GM12878 (cell line): ENCODE results near the gene TAPBPL. TPM values are rescaled to one million over a fixed set of nuclear protein-coding genes. Genes with fewer than 3 reads are reported as not detected.

Source experiments
- ATAC-seq: fragments of 200-7000 bp; cut with Tn5 transposase; 3 replicates; pipeline ENCODE4 v1.9.1; 2020; ENCODE audit warnings: mild to moderate bottlenecking, moderate library complexity
- BruUV-seq: library from RNA; stranded (reverse); fragments of 400-500 nt; replicated peaks from 2 replicates; lab custom pipeline; 2021; lab: Mats Ljungman, UMichigan
- CTCF ChIA-PET: fragments of 300-600 bp; sonication (Branson Sonifier 250); formaldehyde crosslinking; extraction: SDS; loops from one replicate; lab custom pipeline; 2021; ENCODE audit warnings: inconsistent platforms; lab: Yijun Ruan, JAX
- POLR2A ChIA-PET: fragments of 350-600 bp; formaldehyde crosslinking; extraction: SDS; loops from one replicate; lab custom pipeline; 2021; ENCODE audit warnings: inconsistent platforms; lab: Charles Lee
- RAD21 ChIA-PET: fragments of 300-600 bp; sonication (Branson Sonifier 250); formaldehyde crosslinking; loops from one replicate; lab custom pipeline; 2023; ENCODE audit warnings: antibody characterized with exemption; ENCODE audit not compliant: unreplicated experiment; lab: Charles Lee
- SMC1A ChIA-PET: fragments of 300-600 bp; sonication (Branson Sonifier 250); formaldehyde crosslinking; loops from one replicate; lab custom pipeline; 2023; ENCODE audit not compliant: unreplicated experiment, uncharacterized antibody; lab: Charles Lee
- DNase-seq: peaks from one replicate; pipeline ENCODE4 v3.0.0-alpha.2; 2011; ENCODE audit warnings: low read depth, low spot score
- FAIRE-seq: peaks from 3 replicates; lab custom pipeline; 2011; peaks lifted over from hg19 to GRCh38; lab: Jason Lieb, UNC
- H2AFZ ChIP-seq: 2 replicates; pipeline ENCODE4 v1.6.0; 2011; ENCODE audit warnings: low read depth, low read length, control low read depth; ENCODE audit not compliant: control insufficient read depth
- H3K27ac ChIP-seq: 2 replicates; pipeline ENCODE4 v1.5.1; 2011; ENCODE audit warnings: control low read depth; ENCODE audit not compliant: control insufficient read depth, insufficient read depth
- H3K27me3 ChIP-seq, 2 experiments: replicated peaks in 1 of 2; 2 replicates each; pipeline versions ENCODE4 v1.6.0 to v1.6.1; 2011; ENCODE audit warnings: low read length in 1 of 2; ENCODE audit not compliant: control insufficient read depth in 2 of 2, insufficient read depth in 2 of 2
- H3K36me3 ChIP-seq, 2 experiments: 2 replicates each; pipeline ENCODE4 v1.5.1; 2011; ENCODE audit warnings: low read length in 1 of 2; ENCODE audit not compliant: control insufficient read depth in 2 of 2, insufficient read depth in 2 of 2
- H3K4me1 ChIP-seq: 2 replicates; pipeline ENCODE4 v1.6.1; 2011; ENCODE audit warnings: mild to moderate bottlenecking, low read length, moderate library complexity, mixed read lengths; ENCODE audit not compliant: control insufficient read depth, insufficient read depth
- H3K4me2 ChIP-seq: 2 replicates; pipeline ENCODE4 v1.6.0; 2011; ENCODE audit warnings: control low read depth; ENCODE audit not compliant: control insufficient read depth, insufficient read depth
- H3K4me3 ChIP-seq: fragments of 200-600 bp; sonication (generic); 2 replicates; pipeline ENCODE4 v1.5.1; 2016
- H3K79me2 ChIP-seq: 2 replicates; pipeline ENCODE4 v1.6.0; 2011; ENCODE audit warnings: low read length; ENCODE audit not compliant: control insufficient read depth, insufficient read depth
- H3K9ac ChIP-seq: 2 replicates; pipeline ENCODE4 v1.8.0; 2011; ENCODE audit warnings: low read length, control low read depth, mixed read lengths; ENCODE audit not compliant: control insufficient read depth, insufficient read depth
- H3K9me3 ChIP-seq: replicated peaks from 3 replicates; pipeline ENCODE4 v1.5.1; 2011; ENCODE audit warnings: mild to moderate bottlenecking, low read length; ENCODE audit not compliant: control insufficient read depth, insufficient read depth
- H4K20me1 ChIP-seq: 2 replicates; pipeline ENCODE4 v1.6.0; 2011; ENCODE audit not compliant: control insufficient read depth, insufficient read depth
- CBFB ChIP-seq: IDR thresholded peaks from 2 replicates; pipeline ENCODE4 v1.6.1; 2016; ENCODE audit warnings: antibody characterized with exemption, low read depth
- CBX5 ChIP-seq: sonication (generic); IDR thresholded peaks from 2 replicates; pipeline ENCODE4 v1.6.1; 2016; ENCODE audit warnings: low read depth, moderate library complexity, mild to moderate bottlenecking, inconsistent platforms
- CEBPZ ChIP-seq: fragments of 150-350 bp; IDR thresholded peaks from 2 replicates; pipeline ENCODE4 v1.6.1; 2016; ENCODE audit warnings: low read depth, low read length
- DPF2 ChIP-seq: fragments of 450-650 bp; IDR thresholded peaks from 2 replicates; pipeline ENCODE4 v1.6.1; 2017; ENCODE audit warnings: mild to moderate bottlenecking
- FOXM1 ChIP-seq: IDR thresholded peaks from 2 replicates; pipeline ENCODE4 v1.6.1; 2012; ENCODE audit warnings: low read depth, mild to moderate bottlenecking, inconsistent platforms, low read length, moderate library complexity
- HDAC6 ChIP-seq: fragments of 200-600 bp; sonication (generic); IDR thresholded peaks from one replicate; pipeline ENCODE4 v1.8.0; 2017; ENCODE audit warnings: antibody characterized with exemption; ENCODE audit not compliant: unreplicated experiment
- HDGF ChIP-seq: fragments of 450-650 bp; IDR thresholded peaks from 2 replicates; pipeline ENCODE4 v1.6.1; 2016; ENCODE audit warnings: antibody characterized with exemption
- MYB ChIP-seq: fragments of 150-350 bp; IDR thresholded peaks from 2 replicates; pipeline ENCODE4 v1.6.1; 2014; ENCODE audit warnings: mild to moderate bottlenecking, low read depth, low read length, borderline replicate concordance
- NR2F1 ChIP-seq: fragments of 450-650 bp; conservative IDR thresholded peaks from 2 replicates; pipeline ENCODE4 v1.6.1; 2017; ENCODE audit warnings: mild to moderate bottlenecking
- RELA ChIP-seq: fragments of 450-650 bp; IDR thresholded peaks from 2 replicates; pipeline ENCODE4 v1.8.0; 2014; ENCODE audit warnings: borderline replicate concordance; ENCODE audit not compliant: partially characterized antibody
- SMARCA5 ChIP-seq: fragments of 450-650 bp; IDR thresholded peaks from 2 replicates; pipeline ENCODE4 v1.6.1; 2017; ENCODE audit warnings: mild to moderate bottlenecking
- SPI1 ChIP-seq: IDR thresholded peaks from 2 replicates; pipeline ENCODE4 v1.6.1; 2011; ENCODE audit warnings: low read depth, mild to moderate bottlenecking, low read length, moderate library complexity, borderline replicate concordance; ENCODE audit not compliant: insufficient read depth
- TAF1 ChIP-seq: IDR thresholded peaks from 2 replicates; pipeline ENCODE4 v1.6.1; 2011; ENCODE audit warnings: mild to moderate bottlenecking, low read depth, low read length, borderline replicate concordance
- TARDBP ChIP-seq: IDR thresholded peaks from 2 replicates; pipeline ENCODE4 v1.6.1; 2016; ENCODE audit warnings: borderline replicate concordance
- WRNIP1 ChIP-seq: IDR thresholded peaks from 2 replicates; pipeline ENCODE4 v1.6.1; 2011; ENCODE audit warnings: low read depth, low read length, improper control_type of control experiment, borderline replicate concordance
- ZNF24 ChIP-seq: fragments of 450-650 bp; IDR thresholded peaks from 2 replicates; pipeline ENCODE4 v1.6.1; 2017; ENCODE audit warnings: antibody characterized with exemption, mild to moderate bottlenecking
- ZNF384 ChIP-seq: IDR thresholded peaks from 2 replicates; pipeline ENCODE4 v1.6.1; 2012; ENCODE audit warnings: low read depth, mild to moderate bottlenecking, low read length, improper control_type of control experiment, borderline replicate concordance
- ZSCAN29 ChIP-seq: fragments of 450-650 bp; IDR thresholded peaks from 2 replicates; pipeline ENCODE4 v1.6.1; 2017; ENCODE audit warnings: mild to moderate bottlenecking, moderate library complexity
- WGBS: methylation state at CpG from one replicate; pipeline ENCODE4 v1.1.6; 2016; ENCODE audit warnings: low lambda C conversion rate; ENCODE audit not compliant: insufficient replicate concordance, insufficient coverage; ENCODE audit errors: missing lambda C conversion rate; 5-methylcytosine and 5-hydroxymethylcytosine counted together
- in situ Hi-C: fragments of 300-500 bp; cut with MboI; formaldehyde crosslinking; loops from 9 replicates; pipeline ENCODE4 v1.14.3; 2018; ENCODE audit warnings: mixed read lengths
- intact Hi-C: fragments of 100-400 bp; cut with micrococcal nuclease; formaldehyde crosslinking; loops from one replicate; pipeline ENCODE4 v1.14.2; 2022; ENCODE audit not compliant: unreplicated experiment
- polyA plus RNA-seq, 11 experiments: library from polyadenylated mRNA; depleted of rRNA in 4 of 11; unstranded in 6 of 11; stranded (reverse) in 5 of 11; fragments of >200 nt; fragmentation: Nextera tagmentation in 4 of 11; fragmentation: Illumina TruSeq in 1 of 11; extraction: Ambion mirVana in 4 of 11; extraction: Trizol in 1 of 11; gene quantifications; 1 replicate in 1 of 11; 2 replicates in 10 of 11; pipeline versions ENCODE4 v1.2.1 to v1.2.3, GENCODE V29; 2011 to 2016; ENCODE audit warnings: inconsistent platforms in 2 of 11, missing spikeins in 2 of 11, low read depth in 1 of 11
- total RNA-seq, 4 experiments: library from RNA; depleted of rRNA in 3 of 4; stranded (reverse); fragments of >200 nt in 3 of 4; fragmentation: Illumina TruSeq in 1 of 4; extraction: Trizol in 1 of 4; gene quantifications; 2 replicates each; pipeline versions ENCODE4 v1.2.1 to v1.2.3, GENCODE V29; 2013 to 2021
- TF ChIP-seq, protein P1 (sequence below): fragments of 450-650 bp; IDR thresholded peaks from 2 replicates; pipeline ENCODE4 v1.6.1; 2016; ENCODE audit warnings: mild to moderate bottlenecking

TAPBPL gene
- total and polyA plus RNA-seq, 10 of the 15 experiments (the other 5 are each of a cell fraction or from before 2014, with no cell fraction given) = 12.4 to 45.0 (median 29.9) TPM

- TF ChIP-seq FOXM1 (no peak), HDAC6 (no peak), WRNIP1 (no peak), CBFB (peak; percentile 86; the same call in 1 of the 2 replicates), RELA (no peak), TAF1 (peak; percentile 37; the same call in 1 of the 2 replicates), SPI1 (peak; percentile 34; the same call in 1 of the 2 replicates), CBX5 (no peak), ZNF24 (no peak), MYB (no peak)
These were observed 8.4 kb upstream of the TAPBPL start (continued) for GRCh38 chr12:6443361-6443983.

DNA sequence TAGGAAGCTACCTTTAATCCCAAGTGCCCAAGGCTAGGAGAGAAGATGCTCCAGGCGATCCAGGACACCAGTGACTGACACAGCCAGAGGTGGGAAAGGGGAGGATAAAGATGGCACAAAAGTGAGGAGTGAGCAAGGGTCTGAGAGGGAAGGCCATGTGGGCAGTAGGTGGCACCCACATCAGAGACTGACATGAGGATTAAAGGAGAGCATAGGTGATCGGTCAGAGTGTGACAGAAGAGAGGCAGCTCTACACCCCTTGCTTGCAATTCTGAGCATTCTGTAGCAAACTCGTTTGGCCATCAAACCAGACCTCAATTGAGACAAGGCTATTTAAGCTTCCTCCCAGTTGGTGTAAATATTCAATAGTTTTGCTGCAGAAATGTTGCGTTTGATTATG lies 7.8 kb upstream of the TAPBPL start:
- peaks cover 46% of the 10 kb centered on the region for H3K4me1 ChIP-seq
- SMC1A ChIA-PET = interaction anchor here (0.9 to 9.8 kb wide), 12 partner anchors 8 to 407 kb away, joined by 3 to 168 read pairs (median 6); partner anchors contain the start of genes CDCA3, TAPBPL, USP5 and VAMP1
- H3K36me3 ChIP-seq = 0 out of 4 replicates have a peak, but pooled peaks cover 0 to 4% of the 10 kb centered on the region in 2 experiments
- CTCF ChIA-PET = interaction anchor here (1.2 to 7.2 kb wide), 10 partner anchors 8 to 109 kb away, joined by 3 to 79 read pairs (median 16); partner anchors contain the start of gene TAPBPL
- H3K4me3 ChIP-seq = peak overlapping the region; percentile 66
- no TSS peak for BruUV-seq
- POLR2A ChIA-PET = interaction anchor here (1.0 to 17.5 kb wide), 12 partner anchors 8 to 187 kb away, joined by 3 to 384 read pairs (median 15); partner anchors contain the start of genes GAPDH, MRPL51, TAPBPL and VAMP1
- H4K20me1 ChIP-seq = no peaks in the 10 kb centered on the region
- peak overlapping the region; percentile 99 for H3K27ac ChIP-seq
- H2AFZ ChIP-seq = no peak overlapping the region
- in situ Hi-C loops = no loop called here
- intact Hi-C loops = no loop called here
- H3K4me2 ChIP-seq = peak overlapping the region; percentile 99
- no peaks in the 10 kb centered on the region for H3K9me3 ChIP-seq
- 4% methylated on average over 4 of the region's 4 CpGs for WGBS
- FAIRE-seq (no peak), DNase-seq (no peak), ATAC-seq (peak; percentile 34)
- H3K9ac ChIP-seq = peak overlapping the region; percentile 84
- RAD21 ChIA-PET = interaction anchor here (0.8 to 17.1 kb wide), 10 partner anchors 8 to 191 kb away, joined by 3 to 319 read pairs (median 4); partner anchors contain the start of genes LPAR5 and TAPBPL
- no peaks in the 10 kb centered on the region for H3K27me3 ChIP-seq
- peaks cover 59% of the 10 kb centered on the region for H3K79me2 ChIP-seq
- TF ChIP-seq SMARCA5 (0 out of 2 replicates have a peak, but pooled peaks have one; percentile 10), CEBPZ (no peak), DPF2 (0 out of 2 replicates have a peak, but pooled peaks have one; percentile 4), HDGF (0 out of 2 replicates have a peak, but pooled peaks have one; percentile 8), ZNF384 (no peak), ZSCAN29 (no peak), NR2F1 (0 out of 2 replicates have a peak, but pooled peaks have one; percentile 40), TARDBP (no peak)
- TF ChIP-seq, protein P1, sequence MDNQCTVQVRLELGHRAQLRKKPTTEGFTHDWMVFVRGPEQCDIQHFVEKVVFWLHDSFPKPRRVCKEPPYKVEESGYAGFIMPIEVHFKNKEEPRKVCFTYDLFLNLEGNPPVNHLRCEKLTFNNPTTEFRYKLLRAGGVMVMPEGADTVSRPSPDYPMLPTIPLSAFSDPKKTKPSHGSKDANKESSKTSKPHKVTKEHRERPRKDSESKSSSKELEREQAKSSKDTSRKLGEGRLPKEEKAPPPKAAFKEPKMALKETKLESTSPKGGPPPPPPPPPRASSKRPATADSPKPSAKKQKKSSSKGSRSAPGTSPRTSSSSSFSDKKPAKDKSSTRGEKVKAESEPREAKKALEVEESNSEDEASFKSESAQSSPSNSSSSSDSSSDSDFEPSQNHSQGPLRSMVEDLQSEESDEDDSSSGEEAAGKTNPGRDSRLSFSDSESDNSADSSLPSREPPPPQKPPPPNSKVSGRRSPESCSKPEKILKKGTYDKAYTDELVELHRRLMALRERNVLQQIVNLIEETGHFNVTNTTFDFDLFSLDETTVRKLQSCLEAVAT = 0 out of 2 replicates have a peak, but pooled peaks have one; percentile 11
